GM12891 (cell line): ENCODE results near the gene RBMS3.

Experiments used
- PAX5 ChIP-seq: IDR thresholded peaks from 2 replicates; pipeline ENCODE4 v1.6.1; 2011; ENCODE audit warnings: low read length, moderate library complexity, mild to moderate bottlenecking; ENCODE audit not compliant: insufficient read depth, severe bottlenecking
- POLR2A ChIP-seq: IDR thresholded peaks from 2 replicates; pipeline ENCODE4 v1.6.1; 2011; ENCODE audit warnings: low read depth, low read length, control low read depth
- POLR2AphosphoS5 ChIP-seq: IDR thresholded peaks from 2 replicates; pipeline ENCODE4 v1.6.1; 2011; ENCODE audit warnings: low read depth, low read length, control low read depth
- POU2F2 ChIP-seq: IDR thresholded peaks from 2 replicates; pipeline ENCODE4 v1.6.1; 2011; ENCODE audit warnings: low read depth, mild to moderate bottlenecking, control low read depth, low read length, moderate library complexity
- SPI1 ChIP-seq: IDR thresholded peaks from 2 replicates; pipeline ENCODE4 v1.6.1; 2011; ENCODE audit warnings: low read depth, low read length, control low read depth
- TAF1 ChIP-seq: IDR thresholded peaks from 2 replicates; pipeline ENCODE4 v1.6.1; 2011; ENCODE audit warnings: low read depth, low read length, control low read depth

DNA sequence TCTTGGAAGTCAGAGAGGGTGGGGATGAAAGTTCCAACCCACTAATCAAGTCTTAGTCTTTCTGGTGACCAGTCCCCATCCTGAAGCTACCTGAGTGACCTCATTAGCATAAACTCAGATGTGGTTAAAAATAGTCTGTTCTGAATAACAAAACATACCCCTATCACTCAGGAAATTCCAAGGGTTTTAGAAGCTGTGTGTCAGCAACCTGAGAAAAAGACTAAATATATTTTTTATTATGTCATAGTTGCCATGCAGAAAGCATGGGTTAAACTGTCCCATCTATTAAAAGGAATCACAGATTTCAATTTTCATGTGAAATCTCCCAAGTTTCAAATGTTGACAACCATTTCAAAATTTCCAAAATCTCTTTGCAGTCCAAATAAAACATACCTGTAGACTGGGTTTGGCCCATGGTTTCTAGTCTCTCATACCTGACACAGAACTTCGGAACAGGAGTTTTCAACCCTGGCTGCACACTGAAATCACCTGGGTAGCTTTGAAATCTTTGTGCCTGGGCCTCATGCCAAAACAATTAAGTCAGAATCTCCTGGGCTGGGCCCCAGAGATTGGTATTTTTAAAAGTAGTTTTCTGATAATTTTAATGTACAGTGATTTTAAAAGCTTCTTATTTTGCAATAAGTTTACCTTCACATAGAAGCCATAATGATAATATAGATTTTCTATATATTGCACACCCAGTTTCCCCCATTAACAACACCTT, 476.3 kb downstream of the RBMS3 start:
- TF ChIP-seq POLR2AphosphoS5 (no peak), POLR2A (no peak), POU2F2 (no peak), TAF1 (no peak), SPI1 (no peak), PAX5 (no peak)
